OCI-LY1 (cell line): ENCODE data around the gene B4GALT5.
A peak's percentile ranks its signal among the peaks of the same experiment; 100 is the strongest.

ENCODE experiments used
- H2AFZ ChIP-seq: fragments of 200-600 bp; sonication (generic), shearing (Covaris generic); 2 replicates; pipeline ENCODE4 v1.6.0; 2014; ENCODE audit warnings: antibody characterized with exemption, mild to moderate bottlenecking, low read length
- H3F3A ChIP-seq: fragments of 200-600 bp; sonication (generic), shearing (Covaris generic); 2 replicates; pipeline ENCODE4 v1.6.0; 2014; ENCODE audit warnings: mild to moderate bottlenecking, antibody characterized with exemption, low read length, moderate library complexity; ENCODE audit not compliant: insufficient read depth
- H3K27ac ChIP-seq: fragments of 200-600 bp; sonication (generic); 2 replicates; pipeline ENCODE4 v1.5.1; 2014; ENCODE audit warnings: low read length, mixed run types, mild to moderate bottlenecking, low read depth; ENCODE audit not compliant: poor library complexity, severe bottlenecking
- H3K27me3 ChIP-seq: fragments of 200-600 bp; sonication (generic); 2 replicates; pipeline ENCODE4 v1.6.0; 2014; ENCODE audit warnings: antibody characterized with exemption, mild to moderate bottlenecking, low read length, moderate library complexity; ENCODE audit not compliant: insufficient read depth
- H3K36me3 ChIP-seq: fragments of 200-600 bp; sonication (generic); 2 replicates; pipeline ENCODE4 v1.6.1; 2014; ENCODE audit warnings: mild to moderate bottlenecking, antibody characterized with exemption, low read length, moderate library complexity, mixed read lengths; ENCODE audit not compliant: insufficient read depth
- H3K4me1 ChIP-seq: fragments of 200-600 bp; sonication (generic); 2 replicates; pipeline ENCODE4 v1.5.1; 2014; ENCODE audit warnings: mild to moderate bottlenecking, low read length, moderate library complexity; ENCODE audit not compliant: insufficient read depth, severe bottlenecking
- H3K4me2 ChIP-seq: fragments of 200-600 bp; sonication (generic), shearing (Covaris generic); 2 replicates; pipeline ENCODE4 v1.6.1; 2014; ENCODE audit warnings: low read length
- H3K4me3 ChIP-seq: fragments of 200-600 bp; sonication (generic); 2 replicates; pipeline ENCODE4 v1.5.1; 2014; ENCODE audit warnings: low read length, low read depth, mild to moderate bottlenecking, mixed read lengths; ENCODE audit not compliant: poor library complexity, severe bottlenecking
- H3K79me2 ChIP-seq: fragments of 200-600 bp; shearing (Covaris generic); 2 replicates; pipeline ENCODE4 v1.6.1; 2016; ENCODE audit warnings: mixed run types, low read length, mixed read lengths; ENCODE audit not compliant: insufficient read depth
- H3K9ac ChIP-seq: fragments of 200-600 bp; sonication (generic), shearing (Covaris generic); 2 replicates; pipeline ENCODE4 v1.6.1; 2014; ENCODE audit warnings: mild to moderate bottlenecking, low read length, mixed read lengths
- H3K9me2 ChIP-seq: fragments of 200-600 bp; sonication (generic), shearing (Covaris generic); 2 replicates; pipeline ENCODE4 v1.6.1; 2014; ENCODE audit warnings: low read depth, mild to moderate bottlenecking, low read length, mixed read lengths
- H3K9me3 ChIP-seq: fragments of 200-600 bp; shearing (Covaris generic); 2 replicates; pipeline ENCODE4 v1.6.1; 2014; ENCODE audit warnings: low read length, mixed read lengths
- H4K20me1 ChIP-seq: fragments of 200-600 bp; sonication (generic), shearing (Covaris generic); 2 replicates; pipeline ENCODE4 v1.6.0; 2016; ENCODE audit warnings: mild to moderate bottlenecking, low read length; ENCODE audit not compliant: insufficient read depth
- EZH2 ChIP-seq: fragments of 200-600 bp; sonication (generic), shearing (Covaris generic); IDR thresholded peaks from 2 replicates; pipeline ENCODE4 v1.8.0; 2017; ENCODE audit warnings: borderline replicate concordance, mixed run types, mild to moderate bottlenecking, antibody characterized with exemption, low read length, moderate library complexity, mixed read lengths
- TF ChIP-seq, protein P1 (sequence below): fragments of 200-600 bp; sonication (generic), shearing (Covaris generic); IDR thresholded peaks from 2 replicates; pipeline ENCODE4 v1.5.1; 2017; ENCODE audit warnings: mild to moderate bottlenecking, antibody characterized with exemption, low read length, moderate library complexity, mixed read lengths

B4GALT5 gene

DNA sequence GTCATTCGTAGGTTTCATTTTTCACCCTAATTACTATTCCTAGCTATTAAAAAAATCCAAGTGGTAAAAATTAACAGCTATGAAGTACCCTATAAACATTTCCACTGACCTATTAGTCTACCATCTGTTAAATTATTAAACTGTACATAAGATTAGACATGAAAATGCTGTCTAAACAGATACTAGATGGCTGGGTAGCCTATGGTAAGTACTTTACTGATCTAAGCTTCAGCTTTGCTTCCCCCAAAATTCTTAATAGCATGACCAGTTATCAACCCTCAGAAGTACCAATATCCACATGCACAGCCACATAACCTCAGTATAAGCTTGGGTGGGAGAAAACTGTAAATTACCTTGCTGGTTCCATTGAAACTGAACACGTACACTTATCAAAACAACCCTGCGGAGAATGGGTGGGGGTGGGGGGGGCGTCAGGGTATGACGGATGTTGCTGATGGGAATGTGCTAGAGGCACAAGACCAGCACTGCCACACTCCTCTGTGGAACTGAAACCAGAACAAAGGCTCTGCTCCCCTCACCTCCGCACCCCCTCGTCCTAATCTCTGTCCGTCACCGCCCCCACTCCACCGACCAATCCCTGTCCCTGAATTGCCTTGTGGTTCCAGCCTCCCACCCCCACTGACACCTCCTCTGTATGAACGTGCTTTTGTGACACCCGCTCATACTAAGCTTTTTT, 45.3 kb downstream of the B4GALT5 start:
- no peaks in the 10 kb centered on the region for H3K9me2 ChIP-seq
- no peak overlapping the region for H2AFZ ChIP-seq
- H3K9ac ChIP-seq, result peak overlapping the region; percentile 59; the same call in 1 of the 2 replicates
- H3K27ac ChIP-seq, result peak overlapping the region; percentile 91
- no peaks in the 10 kb centered on the region for H3F3A ChIP-seq
- peak overlapping the region; percentile 83 for H3K4me2 ChIP-seq
- H3K4me1 ChIP-seq, result peaks cover 96% of the 10 kb centered on the region
- H3K27me3 ChIP-seq, result no peaks in the 10 kb centered on the region
- peak overlapping the region; percentile 53 for H3K4me3 ChIP-seq
- no peaks in the 10 kb centered on the region for H3K9me3 ChIP-seq
- H3K79me2 ChIP-seq, result peaks cover 85% of the 10 kb centered on the region
- no peak for TF ChIP-seq EZH2
- TF ChIP-seq, protein P1, sequence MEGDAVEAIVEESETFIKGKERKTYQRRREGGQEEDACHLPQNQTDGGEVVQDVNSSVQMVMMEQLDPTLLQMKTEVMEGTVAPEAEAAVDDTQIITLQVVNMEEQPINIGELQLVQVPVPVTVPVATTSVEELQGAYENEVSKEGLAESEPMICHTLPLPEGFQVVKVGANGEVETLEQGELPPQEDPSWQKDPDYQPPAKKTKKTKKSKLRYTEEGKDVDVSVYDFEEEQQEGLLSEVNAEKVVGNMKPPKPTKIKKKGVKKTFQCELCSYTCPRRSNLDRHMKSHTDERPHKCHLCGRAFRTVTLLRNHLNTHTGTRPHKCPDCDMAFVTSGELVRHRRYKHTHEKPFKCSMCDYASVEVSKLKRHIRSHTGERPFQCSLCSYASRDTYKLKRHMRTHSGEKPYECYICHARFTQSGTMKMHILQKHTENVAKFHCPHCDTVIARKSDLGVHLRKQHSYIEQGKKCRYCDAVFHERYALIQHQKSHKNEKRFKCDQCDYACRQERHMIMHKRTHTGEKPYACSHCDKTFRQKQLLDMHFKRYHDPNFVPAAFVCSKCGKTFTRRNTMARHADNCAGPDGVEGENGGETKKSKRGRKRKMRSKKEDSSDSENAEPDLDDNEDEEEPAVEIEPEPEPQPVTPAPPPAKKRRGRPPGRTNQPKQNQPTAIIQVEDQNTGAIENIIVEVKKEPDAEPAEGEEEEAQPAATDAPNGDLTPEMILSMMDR, result no peak
- no peaks in the 10 kb centered on the region for H4K20me1 ChIP-seq
- no peaks in the 10 kb centered on the region for H3K36me3 ChIP-seq

DNA sequence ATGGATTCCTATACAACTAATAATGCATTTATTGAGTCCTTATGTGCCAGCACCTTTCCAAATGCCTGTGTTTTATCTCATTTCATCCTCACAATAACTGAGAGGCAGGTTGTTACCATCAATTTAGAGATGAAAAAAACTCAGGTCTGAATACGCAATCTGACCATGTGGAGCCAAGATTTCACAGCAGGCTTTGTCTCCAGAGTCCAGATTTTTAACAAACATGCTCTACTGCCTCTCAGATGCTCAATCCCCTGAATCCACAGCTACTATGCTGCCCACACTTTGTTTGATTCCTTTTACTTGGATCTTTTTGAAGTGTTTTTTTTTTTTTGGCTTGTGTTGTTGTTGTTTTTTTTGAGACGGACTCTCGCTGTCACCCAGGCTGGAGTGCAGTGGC, 46.8 kb downstream of the B4GALT5 start:
- H3K4me1 ChIP-seq, result peaks cover 96% of the 10 kb centered on the region
- TF ChIP-seq EZH2, result no peak
- TF ChIP-seq, protein P1, result no peak
- no peaks in the 10 kb centered on the region for H3K36me3 ChIP-seq
- no peaks in the 10 kb centered on the region for H3K9me3 ChIP-seq
- H3F3A ChIP-seq, result no peaks in the 10 kb centered on the region
- peak overlapping the region; percentile 91 for H3K27ac ChIP-seq
- peaks cover 86% of the 10 kb centered on the region for H3K79me2 ChIP-seq
- no peaks in the 10 kb centered on the region for H4K20me1 ChIP-seq
- no peaks in the 10 kb centered on the region for H3K9me2 ChIP-seq
- H2AFZ ChIP-seq, result no peak overlapping the region
- peak overlapping the region; percentile 35 for H3K4me3 ChIP-seq
- no peaks in the 10 kb centered on the region for H3K27me3 ChIP-seq
- peak overlapping the region; percentile 33; the same call in 1 of the 2 replicates for H3K9ac ChIP-seq
- peak overlapping the region; percentile 45 for H3K4me2 ChIP-seq

DNA sequence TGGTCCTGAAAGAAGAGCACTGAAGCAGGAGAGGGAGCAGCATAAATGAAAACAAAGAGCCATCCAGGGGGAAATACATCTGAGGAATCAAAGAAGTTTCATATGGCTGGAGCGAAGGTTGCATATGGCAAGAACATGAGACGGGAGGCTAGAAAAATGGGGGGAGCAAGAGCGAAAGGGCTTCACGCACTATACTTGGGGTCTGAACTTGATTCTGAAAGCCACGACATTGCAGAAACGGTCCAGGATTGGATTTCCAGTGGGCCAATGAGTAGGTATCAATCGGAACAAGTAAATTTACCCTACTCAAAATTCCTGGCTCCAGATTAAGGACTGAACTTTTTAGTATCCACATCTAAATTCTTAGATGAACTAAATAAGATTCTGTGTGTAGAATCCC, 47.9 kb downstream of the B4GALT5 start:
- Histone ChIP-seq H3K27ac (peak overlapping the region; percentile 91), H4K20me1 (no peaks in the 10 kb centered on the region), H3K9me2 (no peaks in the 10 kb centered on the region), H2AFZ (no peak overlapping the region), H3K4me3 (peak overlapping the region; percentile 35), H3K79me2 (peaks cover 85% of the 10 kb centered on the region), H3K4me2 (peak overlapping the region; percentile 45), H3K27me3 (no peaks in the 10 kb centered on the region), H3F3A (no peaks in the 10 kb centered on the region), H3K4me1 (peaks cover 96% of the 10 kb centered on the region), H3K9me3 (no peaks in the 10 kb centered on the region), H3K36me3 (no peaks in the 10 kb centered on the region), H3K9ac (peak overlapping the region; percentile 33; the same call in 1 of the 2 replicates)
- no peak for TF ChIP-seq EZH2
- TF ChIP-seq, protein P1, result no peak
